T-helper 2 cell treated with Interferon-gamma antibody and Interleukin-4, amounts not matched to agents 5 μg/mL and 100 μg/mL, for 36 hours (primary cell): ENCODE results near the gene KIF26A.

Experiments used
- DNase-seq: peaks from one replicate; pipeline ENCODE4 v3.0.0; 2021; ENCODE audit warnings: low spot score
- H3K27ac Mint-ChIP-seq: one replicate; pipeline ENCODE4 v1.8.0; 2021; ENCODE audit warnings: mild to moderate bottlenecking, mixed read lengths
- H3K27me3 Mint-ChIP-seq: one replicate; pipeline ENCODE4 v1.8.0; 2021; ENCODE audit warnings: low read depth, mixed read lengths
- H3K36me3 Mint-ChIP-seq: one replicate; pipeline ENCODE4 v1.8.0; 2021; ENCODE audit warnings: low read depth, mixed read lengths
- H3K4me1 Mint-ChIP-seq: one replicate; pipeline ENCODE4 v1.8.0; 2021; ENCODE audit warnings: low read depth, mixed read lengths
- H3K4me3 Mint-ChIP-seq: one replicate; pipeline ENCODE4 v1.8.0; 2022; ENCODE audit warnings: mild to moderate bottlenecking, moderate library complexity, mixed read lengths
- H3K9me3 Mint-ChIP-seq: one replicate; pipeline ENCODE4 v1.8.0; 2021; ENCODE audit warnings: mixed read lengths

KIF26A gene

GRCh38 chr14:104169699-104170479 lies 31.5 kb downstream of the KIF26A start:
- H3K4me3 Mint-ChIP-seq = no peak overlapping the region
- no peak overlapping the region for H3K27ac Mint-ChIP-seq

DNA sequence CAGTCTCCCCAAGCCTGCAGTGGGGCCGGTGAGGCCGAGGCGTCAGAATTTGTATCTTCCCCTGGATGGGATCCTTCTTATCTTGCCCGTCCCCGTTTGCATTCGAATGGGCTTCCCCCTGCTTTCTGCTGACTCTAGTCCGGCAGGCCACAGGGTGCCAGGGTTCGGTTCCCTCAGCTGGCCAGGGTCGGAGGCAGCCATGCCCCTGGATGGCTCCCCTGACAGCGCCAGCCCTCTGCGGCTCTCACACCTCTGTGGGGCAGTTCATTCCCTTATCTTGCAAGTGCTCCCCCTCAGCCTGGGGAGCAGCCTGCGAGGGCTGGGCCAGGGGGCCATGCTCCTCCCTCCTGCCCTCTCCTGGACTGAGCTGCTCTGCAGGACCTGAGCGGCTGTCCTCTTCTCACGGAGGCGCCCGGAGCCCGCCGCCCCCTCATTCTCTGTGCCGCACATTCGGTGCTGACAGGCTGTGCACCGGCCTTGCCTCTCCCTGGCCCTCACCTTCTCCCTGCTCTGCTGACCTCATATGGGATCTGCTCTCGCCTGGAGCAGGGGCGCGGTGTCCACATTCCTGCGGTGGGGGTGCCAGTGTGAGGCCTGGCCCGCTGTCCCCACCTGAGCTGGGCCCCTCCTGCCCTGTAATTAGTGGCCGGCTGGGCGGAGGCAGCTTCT lies 32.8 kb downstream of the KIF26A start:
- Mint-ChIP-seq H3K36me3 (no peaks in the 10 kb centered on the region), H3K27me3 (no peaks in the 10 kb centered on the region), H3K27ac (no peak overlapping the region), H3K4me3 (no peak overlapping the region), H3K4me1 (no peaks in the 10 kb centered on the region), H3K9me3 (no peaks in the 10 kb centered on the region)
- DNase-seq = no peak

More at GRCh38 chr14:104169699-104170479, 31.5 kb downstream of the KIF26A start:
- no peaks in the 10 kb centered on the region for H3K4me1 Mint-ChIP-seq
- no peak for DNase-seq
- no peaks in the 10 kb centered on the region for H3K9me3 Mint-ChIP-seq
- H3K27me3 Mint-ChIP-seq = no peaks in the 10 kb centered on the region
- no peaks in the 10 kb centered on the region for H3K36me3 Mint-ChIP-seq

DNA sequence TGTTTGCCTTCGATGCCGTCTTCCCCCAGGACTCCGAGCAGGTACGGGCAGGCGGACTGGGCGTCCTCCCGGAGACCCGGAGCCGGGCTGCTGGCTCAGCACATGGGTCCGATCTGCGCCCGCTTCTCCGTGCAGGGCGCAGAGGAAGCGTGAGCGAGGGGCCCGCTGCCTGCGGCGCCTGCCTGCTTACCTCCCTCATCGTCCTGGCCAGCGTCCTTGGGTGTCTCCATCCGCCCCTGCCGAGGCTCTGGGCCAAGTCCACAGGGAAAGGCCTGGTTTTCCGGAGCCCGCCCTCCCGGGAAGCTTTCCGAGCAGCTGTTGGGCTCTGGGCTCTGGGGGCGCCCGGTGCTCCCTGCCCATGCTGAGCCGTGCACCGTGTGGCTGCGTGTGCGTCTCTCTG lies 33.5 kb downstream of the KIF26A start:
- DNase-seq = no peak
- Mint-ChIP-seq H3K27ac (no peak overlapping the region), H3K9me3 (no peaks in the 10 kb centered on the region), H3K36me3 (no peaks in the 10 kb centered on the region), H3K4me1 (no peaks in the 10 kb centered on the region), H3K27me3 (no peaks in the 10 kb centered on the region), H3K4me3 (no peak overlapping the region)

- Mint-ChIP-seq H3K4me1 (no peaks in the 10 kb centered on the region), H3K36me3 (no peaks in the 10 kb centered on the region), H3K27me3 (no peaks in the 10 kb centered on the region), H3K4me3 (no peak overlapping the region), H3K9me3 (no peaks in the 10 kb centered on the region), H3K27ac (no peak overlapping the region)
- DNase-seq = no peak
These were observed 34.0 kb downstream of the KIF26A start for GRCh38 chr14:104172349-104172748.

- H3K27me3 Mint-ChIP-seq = no peaks in the 10 kb centered on the region
- no peaks in the 10 kb centered on the region for H3K9me3 Mint-ChIP-seq
- no peaks in the 10 kb centered on the region for H3K36me3 Mint-ChIP-seq
- no peak for DNase-seq
- H3K4me1 Mint-ChIP-seq = no peaks in the 10 kb centered on the region
- H3K27ac Mint-ChIP-seq = no peak overlapping the region
- H3K4me3 Mint-ChIP-seq = no peak overlapping the region
These were observed 34.5 kb downstream of the KIF26A start for GRCh38 chr14:104172880-104173279.

DNA sequence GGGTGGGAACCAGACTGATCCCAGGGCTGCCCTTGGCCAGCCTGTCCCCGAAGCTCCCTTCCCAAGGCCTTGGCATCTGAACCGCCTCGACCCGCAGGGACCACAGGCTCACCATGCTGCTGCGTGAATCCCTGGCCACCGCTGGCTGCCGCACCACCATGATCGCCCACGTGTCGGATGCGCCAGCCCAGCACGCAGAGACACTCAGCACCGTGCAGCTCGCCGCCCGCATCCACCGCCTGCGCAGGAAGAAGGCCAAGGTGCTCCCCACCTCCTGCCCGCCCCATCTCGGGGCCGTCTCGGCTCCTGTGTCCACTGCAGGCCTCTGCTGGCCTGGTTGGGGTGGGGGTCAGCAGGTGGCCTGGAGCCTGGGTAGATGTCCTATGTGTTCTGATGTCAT lies 35.7 kb downstream of the KIF26A start:
- no peak for DNase-seq
- Mint-ChIP-seq H3K27ac (no peak overlapping the region), H3K36me3 (no peaks in the 10 kb centered on the region)

GRCh38 chr14:104175041-104175440 lies 36.7 kb downstream of the KIF26A start:
- Mint-ChIP-seq H3K4me3 (no peak overlapping the region), H3K27ac (no peak overlapping the region), H3K36me3 (no peaks in the 10 kb centered on the region), H3K9me3 (no peaks in the 10 kb centered on the region), H3K4me1 (no peaks in the 10 kb centered on the region), H3K27me3 (no peaks in the 10 kb centered on the region)
- no peak for DNase-seq

More for the DNA sequence above, 35.7 kb downstream of the KIF26A start:
- Mint-ChIP-seq H3K9me3 (no peaks in the 10 kb centered on the region), H3K4me1 (no peaks in the 10 kb centered on the region), H3K4me3 (no peak overlapping the region), H3K27me3 (no peaks in the 10 kb centered on the region)

DNA sequence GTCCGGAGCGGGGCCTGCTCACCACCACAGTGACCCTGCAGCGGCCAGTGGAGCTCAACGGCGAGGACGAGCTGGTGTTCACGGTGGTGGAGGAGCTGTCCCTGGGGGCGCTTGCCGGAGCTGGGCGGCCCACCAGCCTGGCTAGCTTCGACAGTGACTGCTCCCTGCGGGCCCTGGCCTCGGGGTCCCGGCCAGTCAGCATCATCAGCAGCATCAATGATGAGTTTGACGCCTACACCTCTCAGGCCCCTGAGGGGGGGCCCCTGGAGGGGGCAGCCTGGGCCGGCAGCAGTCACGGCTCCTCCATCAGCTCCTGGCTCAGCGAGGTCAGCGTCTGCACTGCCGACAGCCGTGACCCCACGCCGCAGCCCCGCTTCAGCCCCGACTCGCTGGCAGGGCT lies 37.4 kb downstream of the KIF26A start:
- H3K36me3 Mint-ChIP-seq = no peaks in the 10 kb centered on the region
- no peak for DNase-seq
- H3K27me3 Mint-ChIP-seq = no peaks in the 10 kb centered on the region
- no peak overlapping the region for H3K27ac Mint-ChIP-seq
- no peak overlapping the region for H3K4me3 Mint-ChIP-seq
- H3K4me1 Mint-ChIP-seq = no peaks in the 10 kb centered on the region
- no peaks in the 10 kb centered on the region for H3K9me3 Mint-ChIP-seq

DNA sequence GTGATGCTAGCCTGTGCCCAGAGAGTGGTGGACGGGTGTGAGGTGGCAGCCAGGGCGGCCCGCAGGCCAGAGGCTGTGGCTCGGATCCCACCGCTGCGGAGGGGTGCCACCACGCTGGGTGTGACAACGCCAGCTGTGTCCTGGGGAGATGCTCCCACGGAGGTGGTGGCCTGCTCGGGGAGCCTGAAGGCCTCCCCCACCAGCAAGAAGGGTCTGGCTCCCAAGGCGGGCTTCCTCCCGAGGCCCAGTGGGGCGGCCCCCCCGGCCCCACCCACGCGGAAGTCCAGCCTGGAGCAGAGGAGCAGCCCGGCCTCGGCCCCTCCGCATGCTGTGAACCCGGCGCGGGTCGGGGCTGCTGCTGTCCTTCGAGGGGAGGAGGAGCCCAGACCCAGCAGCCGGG lies 38.2 kb downstream of the KIF26A start:
- Mint-ChIP-seq H3K27me3 (no peaks in the 10 kb centered on the region), H3K4me1 (no peaks in the 10 kb centered on the region), H3K27ac (no peak overlapping the region), H3K4me3 (no peak overlapping the region), H3K36me3 (no peaks in the 10 kb centered on the region), H3K9me3 (no peaks in the 10 kb centered on the region)
- DNase-seq = no peak

GRCh38 chr14:104177411-104177810 lies 39.0 kb downstream of the KIF26A start:
- no peaks in the 10 kb centered on the region for H3K27me3 Mint-ChIP-seq
- no peaks in the 10 kb centered on the region for H3K9me3 Mint-ChIP-seq
- no peaks in the 10 kb centered on the region for H3K4me1 Mint-ChIP-seq

DNA sequence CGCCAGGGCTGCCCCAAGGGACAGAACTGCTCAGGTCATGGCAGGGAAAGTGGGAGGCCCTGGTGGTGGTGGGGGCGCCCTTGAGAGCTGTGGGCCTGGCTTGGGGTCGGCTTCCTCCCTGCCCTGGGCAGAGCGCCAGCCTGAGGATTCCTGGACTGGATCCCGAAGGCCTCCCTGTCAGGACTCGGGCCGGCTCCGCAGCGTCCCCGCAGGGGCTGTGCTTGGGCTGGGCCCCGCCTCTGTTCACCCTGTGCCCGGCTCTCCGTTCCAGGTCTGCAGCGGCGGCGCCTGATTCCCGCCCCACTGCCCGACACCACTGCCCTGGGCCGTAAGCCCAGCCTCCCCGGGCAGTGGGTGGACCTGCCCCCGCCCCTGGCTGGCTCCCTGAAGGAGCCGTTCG lies 39.9 kb downstream of the KIF26A start:
- Mint-ChIP-seq H3K4me1 (no peaks in the 10 kb centered on the region), H3K4me3 (no peak overlapping the region), H3K36me3 (no peaks in the 10 kb centered on the region), H3K9me3 (no peaks in the 10 kb centered on the region), H3K27ac (no peak overlapping the region), H3K27me3 (no peaks in the 10 kb centered on the region)
- no peak for DNase-seq

More at GRCh38 chr14:104177411-104177810, 39.0 kb downstream of the KIF26A start:
- Mint-ChIP-seq H3K27ac (no peak overlapping the region), H3K36me3 (no peaks in the 10 kb centered on the region), H3K4me3 (no peak overlapping the region)
- no peak for DNase-seq

GRCh38 chr14:104179126-104179525 lies 40.7 kb downstream of the KIF26A start:
- no peaks in the 10 kb centered on the region for H3K36me3 Mint-ChIP-seq
- no peak for DNase-seq
- H3K4me1 Mint-ChIP-seq = no peaks in the 10 kb centered on the region
- H3K27ac Mint-ChIP-seq = no peak overlapping the region
- H3K9me3 Mint-ChIP-seq = no peaks in the 10 kb centered on the region
- H3K4me3 Mint-ChIP-seq = no peak overlapping the region
- no peaks in the 10 kb centered on the region for H3K27me3 Mint-ChIP-seq

DNA sequence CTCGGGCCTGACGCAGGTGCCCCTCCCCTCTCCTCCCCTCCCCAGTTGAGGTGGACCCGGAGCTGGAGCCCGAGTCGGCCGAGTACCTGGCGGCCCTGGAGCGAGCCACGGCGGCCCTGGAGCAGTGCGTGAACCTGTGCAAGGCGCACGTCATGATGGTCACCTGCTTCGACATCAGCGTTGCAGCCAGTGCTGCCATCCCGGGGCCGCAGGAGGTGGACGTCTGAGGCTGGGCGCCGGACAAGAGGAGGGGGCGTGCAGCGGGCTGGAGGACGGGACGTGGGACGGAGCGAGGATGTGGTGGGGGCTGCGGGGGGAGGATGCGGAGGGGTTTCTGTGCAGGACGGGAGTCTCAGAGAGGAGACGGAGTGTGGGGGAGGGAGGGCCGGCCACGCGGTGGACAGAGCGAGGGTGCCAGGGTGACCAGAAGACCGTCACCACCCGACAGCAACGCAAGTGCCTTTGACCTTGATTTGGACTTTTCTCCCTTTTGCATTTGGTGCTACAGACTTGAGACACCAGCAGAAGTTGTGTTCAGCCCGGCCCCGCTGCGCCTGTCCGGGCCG lies 41.3 kb downstream of the KIF26A start:
- Mint-ChIP-seq H3K36me3 (no peaks in the 10 kb centered on the region), H3K27me3 (no peaks in the 10 kb centered on the region), H3K27ac (no peak overlapping the region), H3K4me1 (no peaks in the 10 kb centered on the region), H3K4me3 (no peak overlapping the region), H3K9me3 (no peaks in the 10 kb centered on the region)
- no peak for DNase-seq

GRCh38 chr14:104180561-104181165 lies 42.3 kb downstream of the KIF26A start:
- Mint-ChIP-seq H3K4me3 (no peak overlapping the region), H3K36me3 (no peaks in the 10 kb centered on the region), H3K9me3 (no peaks in the 10 kb centered on the region), H3K27ac (no peak overlapping the region), H3K4me1 (no peaks in the 10 kb centered on the region), H3K27me3 (no peaks in the 10 kb centered on the region)
- DNase-seq = no peak
